Loucy (cell line): ENCODE data around the gene TXNDC17.

Source experiments
- H2AFZ ChIP-seq: fragments of 200-600 bp; sonication (generic); 2 replicates; pipeline ENCODE4 v1.6.0; 2016; ENCODE audit warnings: antibody characterized with exemption, mild to moderate bottlenecking, low read length, moderate library complexity
- H3F3A ChIP-seq: fragments of 200-600 bp; 2 replicates; pipeline ENCODE4 v1.6.0; 2016; ENCODE audit warnings: antibody characterized with exemption, low read depth, mild to moderate bottlenecking
- H3K27me3 ChIP-seq: fragments of 200-600 bp; sonication (generic); 2 replicates; pipeline ENCODE4 v1.6.1; 2014; ENCODE audit warnings: low read length, mild to moderate bottlenecking; ENCODE audit not compliant: insufficient read depth, poor library complexity, severe bottlenecking
- H3K36me3 ChIP-seq: fragments of 200-600 bp; sonication (generic); 2 replicates; pipeline ENCODE4 v1.6.1; 2016; ENCODE audit warnings: low read length; ENCODE audit not compliant: insufficient read depth
- H3K4me1 ChIP-seq: fragments of 200-600 bp; sonication (generic); 2 replicates; pipeline ENCODE4 v1.5.1; 2014; ENCODE audit warnings: low read length, mild to moderate bottlenecking; ENCODE audit not compliant: insufficient read depth, poor library complexity, severe bottlenecking
- H3K4me2 ChIP-seq: fragments of 200-600 bp; sonication (generic); 2 replicates; pipeline ENCODE4 v1.6.0; 2014; ENCODE audit warnings: antibody characterized with exemption, low read length, low read depth, mild to moderate bottlenecking; ENCODE audit not compliant: poor library complexity, severe bottlenecking
- H3K4me3 ChIP-seq: fragments of 200-600 bp; sonication (generic); 2 replicates; pipeline ENCODE4 v1.5.1; 2014; ENCODE audit warnings: low read length, mild to moderate bottlenecking, mixed read lengths; ENCODE audit not compliant: poor library complexity, severe bottlenecking
- H3K79me2 ChIP-seq: fragments of 200-600 bp; sonication (generic); 2 replicates; pipeline ENCODE4 v1.6.1; 2014; ENCODE audit warnings: low read length; ENCODE audit not compliant: insufficient read depth
- H3K9ac ChIP-seq: fragments of 200-600 bp; sonication (generic); 2 replicates; pipeline ENCODE4 v1.6.0; 2014; ENCODE audit warnings: mild to moderate bottlenecking, low read depth, low read length, moderate library complexity; ENCODE audit not compliant: poor library complexity, severe bottlenecking
- H3K9me2 ChIP-seq: fragments of 200-600 bp; sonication (generic); replicated peaks from 2 replicates; pipeline ENCODE4 v1.6.1; 2016; ENCODE audit warnings: low read depth, low read length, mixed read lengths
- H3K9me3 ChIP-seq: fragments of 200-600 bp; sonication (generic); 2 replicates; pipeline ENCODE4 v1.6.1; 2014; ENCODE audit warnings: mild to moderate bottlenecking, antibody characterized with exemption, low read length, low read depth; ENCODE audit not compliant: insufficient read depth
- H4K20me1 ChIP-seq: fragments of 200-600 bp; sonication (generic); 2 replicates; pipeline ENCODE4 v1.6.0; 2014; ENCODE audit warnings: antibody characterized with exemption, low read length, mild to moderate bottlenecking; ENCODE audit not compliant: insufficient read depth, poor library complexity, severe bottlenecking
- CTCF ChIP-seq: fragments of 200-600 bp; sonication (generic); conservative IDR thresholded peaks from 2 replicates; pipeline ENCODE4 v1.5.1; 2014; ENCODE audit warnings: mild to moderate bottlenecking, antibody characterized with exemption, low read length
- EZH2phosphoT487 ChIP-seq: fragments of 200-600 bp; IDR thresholded peaks from 2 replicates; pipeline ENCODE4 v1.6.1; 2018; ENCODE audit warnings: antibody characterized with exemption, mild to moderate bottlenecking, moderate library complexity, borderline replicate concordance

Gene TXNDC17

DNA sequence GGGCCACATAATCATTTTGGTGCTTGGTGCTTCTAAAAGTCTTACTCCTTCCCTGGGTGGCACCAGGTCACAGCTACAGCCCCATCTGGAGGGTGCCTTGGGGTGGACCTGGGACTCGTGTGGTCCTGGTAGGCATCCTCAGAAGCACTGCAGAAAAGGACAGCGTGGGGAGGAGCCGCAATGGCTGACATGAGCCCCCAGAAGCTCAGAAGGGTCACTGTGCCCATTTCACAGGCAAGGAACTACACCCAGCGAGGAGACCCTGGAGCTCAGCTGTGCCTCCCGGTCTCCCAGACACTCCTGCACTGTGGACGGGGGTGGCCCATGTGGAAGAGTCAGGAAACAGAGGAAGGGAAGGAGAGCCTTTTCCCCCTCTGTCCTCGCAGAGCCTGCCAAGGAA, 37.1 kb downstream of the TXNDC17 start:
- H3K4me1 ChIP-seq: peaks cover 7% of the 10 kb centered on the region
- H3K9ac ChIP-seq: no peak overlapping the region
- no peaks in the 10 kb centered on the region for H3K36me3 ChIP-seq
- H4K20me1 ChIP-seq: no peaks in the 10 kb centered on the region
- H3K27me3 ChIP-seq: peaks cover 53% of the 10 kb centered on the region
- H3F3A ChIP-seq: no peaks in the 10 kb centered on the region
- no peak overlapping the region for H3K4me3 ChIP-seq
- no peak overlapping the region for H2AFZ ChIP-seq
- H3K9me2 ChIP-seq: no peaks in the 10 kb centered on the region
- TF ChIP-seq CTCF (no peak), EZH2phosphoT487 (no peak)
- peak overlapping the region; percentile 6 for H3K4me2 ChIP-seq
- H3K79me2 ChIP-seq: no peaks in the 10 kb centered on the region
- H3K9me3 ChIP-seq: no peaks in the 10 kb centered on the region

DNA sequence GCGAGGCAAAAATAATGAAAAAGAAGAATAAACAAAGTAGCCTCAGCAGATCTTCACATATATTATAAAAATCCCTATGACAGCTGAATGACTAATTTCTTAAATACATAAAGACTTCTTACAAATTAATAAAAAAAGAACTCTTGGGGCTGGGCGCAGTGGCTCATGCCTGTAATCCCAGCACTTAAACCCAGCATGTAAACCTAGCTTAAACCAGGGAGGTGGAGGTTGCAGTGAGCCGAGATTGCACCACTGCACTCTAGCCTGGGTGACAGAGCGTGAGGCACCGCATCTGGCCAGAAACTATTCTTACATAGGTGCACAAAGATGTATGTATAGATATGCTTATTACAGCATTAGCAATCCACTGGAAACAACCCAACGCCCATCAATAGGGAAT, 38.4 kb downstream of the TXNDC17 start:
- Histone ChIP-seq H2AFZ (no peak overlapping the region), H3K4me3 (no peak overlapping the region), H3K9ac (no peak overlapping the region), H3K79me2 (no peaks in the 10 kb centered on the region), H3K36me3 (no peaks in the 10 kb centered on the region), H3F3A (no peaks in the 10 kb centered on the region), H3K9me3 (no peaks in the 10 kb centered on the region), H3K27me3 (peaks cover 53% of the 10 kb centered on the region), H3K4me2 (no peak overlapping the region), H4K20me1 (no peaks in the 10 kb centered on the region), H3K4me1 (peaks cover 7% of the 10 kb centered on the region), H3K9me2 (no peaks in the 10 kb centered on the region)
- TF ChIP-seq EZH2phosphoT487 (no peak), CTCF (no peak)

DNA sequence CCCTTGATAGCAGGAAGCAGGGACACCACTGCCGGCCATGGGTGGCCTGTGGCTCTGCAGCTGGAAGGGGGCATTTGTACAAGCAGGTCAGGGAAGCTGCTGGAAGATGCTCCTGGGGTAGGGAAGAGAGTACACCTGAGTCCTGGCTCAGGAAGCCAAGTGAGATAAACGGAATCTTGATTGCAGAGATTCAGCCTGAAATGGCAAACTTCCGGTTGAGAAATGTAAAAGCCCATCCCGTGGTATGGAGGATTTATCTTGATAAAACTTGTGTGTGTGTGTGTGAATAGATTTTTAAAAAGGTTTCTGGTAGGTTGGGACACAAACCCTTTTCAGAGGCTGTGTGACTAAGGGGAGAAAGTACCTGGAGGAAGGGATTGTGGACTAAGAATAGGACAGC, 40.3 kb downstream of the TXNDC17 start:
- Histone ChIP-seq H3K79me2 (no peaks in the 10 kb centered on the region), H3K4me1 (peaks cover 7% of the 10 kb centered on the region), H3K4me3 (no peak overlapping the region), H3K36me3 (no peaks in the 10 kb centered on the region), H3K9me2 (no peaks in the 10 kb centered on the region), H3K9ac (no peak overlapping the region), H3K9me3 (no peaks in the 10 kb centered on the region), H3K4me2 (no peak overlapping the region), H2AFZ (no peak overlapping the region), H4K20me1 (no peaks in the 10 kb centered on the region), H3K27me3 (peaks cover 42% of the 10 kb centered on the region), H3F3A (no peaks in the 10 kb centered on the region)
- TF ChIP-seq CTCF: no peak
- TF ChIP-seq EZH2phosphoT487: no peak
